GM23248 (cell line): Measurements from ENCODE around the gene CCDC198. TPM values are rescaled to one million over a fixed set of nuclear protein-coding genes. Genes with fewer than 3 reads are reported as not detected.

Experiments
- DNase-seq: peaks from one replicate; pipeline ENCODE4 v3.0.0-alpha.2; 2015
- H2AFZ ChIP-seq: fragments of 200-600 bp; sonication (generic); 2 replicates; pipeline ENCODE4 v1.6.1; 2016; ENCODE audit warnings: antibody characterized with exemption
- H3F3A ChIP-seq: fragments of 200-600 bp; sonication (generic); 2 replicates; pipeline ENCODE4 v1.6.1; 2016; ENCODE audit warnings: mild to moderate bottlenecking, antibody characterized with exemption, mixed run types; ENCODE audit not compliant: insufficient read depth
- H3K27ac ChIP-seq: fragments of 200-600 bp; sonication (generic); 2 replicates; pipeline ENCODE4 v1.5.1; 2016; ENCODE audit warnings: mild to moderate bottlenecking
- H3K27me3 ChIP-seq: fragments of 200-600 bp; sonication (generic); replicated peaks from 2 replicates; pipeline ENCODE4 v1.6.1; 2016; ENCODE audit warnings: mild to moderate bottlenecking; ENCODE audit not compliant: insufficient read depth
- H3K36me3 ChIP-seq: fragments of 200-600 bp; sonication (generic); 2 replicates; pipeline ENCODE4 v1.6.1; 2016; ENCODE audit warnings: low read depth, mild to moderate bottlenecking
- H3K4me1 ChIP-seq: fragments of 200-600 bp; sonication (generic); 2 replicates; pipeline ENCODE4 v1.6.1; 2016; ENCODE audit warnings: mild to moderate bottlenecking; ENCODE audit not compliant: insufficient read depth
- H3K4me2 ChIP-seq: fragments of 200-600 bp; sonication (generic); one replicate; pipeline ENCODE4 v1.6.1; 2016; ENCODE audit warnings: mild to moderate bottlenecking; ENCODE audit not compliant: unreplicated experiment
- H3K4me3 ChIP-seq: fragments of 200-600 bp; sonication (generic); 2 replicates; pipeline ENCODE4 v1.5.1; 2016; ENCODE audit warnings: mild to moderate bottlenecking
- H3K79me2 ChIP-seq: fragments of 200-600 bp; sonication (generic); 2 replicates; pipeline ENCODE4 v1.6.1; 2016; ENCODE audit warnings: mild to moderate bottlenecking; ENCODE audit not compliant: insufficient read depth
- H3K9ac ChIP-seq: fragments of 200-600 bp; sonication (generic); 2 replicates; pipeline ENCODE4 v1.6.1; 2016; ENCODE audit warnings: mild to moderate bottlenecking
- H3K9me2 ChIP-seq: fragments of 200-600 bp; sonication (generic); 2 replicates; pipeline ENCODE4 v1.6.1; 2016; ENCODE audit warnings: mixed run types, mild to moderate bottlenecking, moderate library complexity; ENCODE audit not compliant: insufficient read depth
- H3K9me3 ChIP-seq: fragments of 200-600 bp; sonication (generic); one replicate; pipeline ENCODE4 v1.6.1; 2017; ENCODE audit warnings: low read depth
- H4K20me1 ChIP-seq: fragments of 200-600 bp; sonication (generic); 2 replicates; pipeline ENCODE4 v1.6.0; 2016; ENCODE audit not compliant: insufficient read depth
- EZH2 ChIP-seq: fragments of 200-600 bp; sonication (generic); IDR thresholded peaks from 2 replicates; pipeline ENCODE4 v1.6.1; 2018; ENCODE audit warnings: antibody characterized with exemption, mild to moderate bottlenecking; ENCODE audit not compliant: insufficient read depth, poor library complexity, severe bottlenecking
- EZH2phosphoT487 ChIP-seq: fragments of 200-600 bp; sonication (generic); IDR thresholded peaks from 2 replicates; pipeline ENCODE4 v1.6.1; 2018; ENCODE audit warnings: antibody characterized with exemption, moderate library complexity, mild to moderate bottlenecking, low read depth; ENCODE audit not compliant: insufficient read depth
- WGBS, 2 experiments: methylation state at CpG; one replicate each; pipeline ENCODE4 v1.1.6; 2015 to 2017; ENCODE audit warnings: low lambda C conversion rate in 2 of 2, low coverage in 1 of 2; ENCODE audit errors: missing lambda C conversion rate in 2 of 2; 5-methylcytosine and 5-hydroxymethylcytosine counted together
- in situ Hi-C: fragments of 300-500 bp; cut with MboI; formaldehyde crosslinking; loops from 2 replicates; pipeline ENCODE4 v1.15.0; 2020
- polyA plus RNA-seq: library from polyadenylated mRNA; unstranded; fragments of >200 nt; fragmentation: Nextera tagmentation; extraction: Ambion mirVana; gene quantifications from 2 replicates; pipeline ENCODE4 v1.2.1, GENCODE V29; 2016
- total RNA-seq: library from RNA; depleted of rRNA; stranded (reverse); fragments of >200 nt; shearing (Covaris generic); gene quantifications from 2 replicates; pipeline ENCODE4 v1.2.3, GENCODE V29; 2014

Gene CCDC198
- total and polyA plus RNA-seq, 2 experiments from 2014 or later: not detected

- TF ChIP-seq EZH2 (no peak), EZH2phosphoT487 (no peak)
- H2AFZ ChIP-seq: no peak overlapping the region
- DNase-seq: no peak
- in situ Hi-C loops: no loop called here
- no peak overlapping the region for H3K4me3 ChIP-seq
- H3K79me2 ChIP-seq: no peaks in the 10 kb centered on the region
- no peak overlapping the region for H3K4me2 ChIP-seq
- no peaks in the 10 kb centered on the region for H3K27me3 ChIP-seq
- no peaks in the 10 kb centered on the region for H3K9me3 ChIP-seq
- H3F3A ChIP-seq: no peaks in the 10 kb centered on the region
- no peak overlapping the region for H3K9ac ChIP-seq
- H3K9me2 ChIP-seq: no peaks in the 10 kb centered on the region
- no peaks in the 10 kb centered on the region for H3K36me3 ChIP-seq
- no peaks in the 10 kb centered on the region for H3K4me1 ChIP-seq
- no peaks in the 10 kb centered on the region for H4K20me1 ChIP-seq
- no peak overlapping the region for H3K27ac ChIP-seq
These were observed 25.4 kb upstream of the CCDC198 start for GRCh38 chr14:57519043-57519442.

GRCh38 chr14:57512220-57512619, 18.6 kb upstream of the CCDC198 start:
- no peak overlapping the region for H3K9ac ChIP-seq
- no peak overlapping the region for H3K4me2 ChIP-seq
- in situ Hi-C loops: no loop called here
- H3K9me3 ChIP-seq: no peaks in the 10 kb centered on the region
- H3K4me3 ChIP-seq: no peak overlapping the region
- no peaks in the 10 kb centered on the region for H3K79me2 ChIP-seq
- no peaks in the 10 kb centered on the region for H3K4me1 ChIP-seq
- no peaks in the 10 kb centered on the region for H3K36me3 ChIP-seq
- no peaks in the 10 kb centered on the region for H4K20me1 ChIP-seq
- no peak overlapping the region for H3K27ac ChIP-seq
- DNase-seq: no peak
- H2AFZ ChIP-seq: no peak overlapping the region
- WGBS, 2 experiments: 0 to 1% methylated on average over 3 of the region's 3 CpGs
- H3F3A ChIP-seq: no peaks in the 10 kb centered on the region
- 0 out of 2 replicates have a peak, but pooled peaks cover 6% of the 10 kb centered on the region for H3K27me3 ChIP-seq
- TF ChIP-seq EZH2phosphoT487 (no peak), EZH2 (no peak)
- no peaks in the 10 kb centered on the region for H3K9me2 ChIP-seq

- H3K9me3 ChIP-seq: no peaks in the 10 kb centered on the region
- no peak overlapping the region for H2AFZ ChIP-seq
- no peaks in the 10 kb centered on the region for H3K4me1 ChIP-seq
- no peaks in the 10 kb centered on the region for H3K79me2 ChIP-seq
- H3K4me3 ChIP-seq: no peak overlapping the region
- no peak overlapping the region for H3K9ac ChIP-seq
- H3K4me2 ChIP-seq: no peak overlapping the region
- H3K27me3 ChIP-seq: peaks cover 6% of the 10 kb centered on the region; the same call in 1 of the 2 replicates
- TF ChIP-seq EZH2phosphoT487 (no peak), EZH2 (no peak)
- no peaks in the 10 kb centered on the region for H3K36me3 ChIP-seq
- no peak overlapping the region for H3K27ac ChIP-seq
- no peaks in the 10 kb centered on the region for H4K20me1 ChIP-seq
- 0 to 4% methylated on average over 2 of the region's 2 CpGs for WGBS, 2 experiments
- H3F3A ChIP-seq: no peaks in the 10 kb centered on the region
- no peak for DNase-seq
- in situ Hi-C loops: no loop called here
- H3K9me2 ChIP-seq: no peaks in the 10 kb centered on the region
These were observed 15.1 kb upstream of the CCDC198 start for GRCh38 chr14:57508756-57509155.

GRCh38 chr14:57502586-57503254, 9.1 kb upstream of the CCDC198 start:
- in situ Hi-C loops: no loop called here
- no peaks in the 10 kb centered on the region for H3K36me3 ChIP-seq
- H3K79me2 ChIP-seq: no peaks in the 10 kb centered on the region
- H3K4me3 ChIP-seq: no peak overlapping the region
- H2AFZ ChIP-seq: no peak overlapping the region
- no peaks in the 10 kb centered on the region for H3K4me1 ChIP-seq
- peak; percentile 15 for DNase-seq
- no peaks in the 10 kb centered on the region for H3K9me3 ChIP-seq
- H3K9ac ChIP-seq: no peak overlapping the region
- H3K9me2 ChIP-seq: no peaks in the 10 kb centered on the region
- WGBS, 2 experiments: 40 to 45% methylated on average over 8 of the region's 8 CpGs
- no peak for TF ChIP-seq EZH2phosphoT487
- TF ChIP-seq EZH2: no peak
- no peaks in the 10 kb centered on the region for H4K20me1 ChIP-seq
- H3F3A ChIP-seq: no peaks in the 10 kb centered on the region
- no peak overlapping the region for H3K4me2 ChIP-seq
- H3K27ac ChIP-seq: no peak overlapping the region
- H3K27me3 ChIP-seq: peaks cover under 1% of the 10 kb centered on the region
